ENCODE results near the gene TRIM10.

Gene TRIM10

GRCh38 chr6:30111266-30111856 is 49.6 kb downstream of the TRIM10 start (continued):
- no peak for TF ChIP-seq ZNF280C (tag by site-specific recombination; IDR thresholded peaks at IDR 0.05)
- no peak for TF ChIP-seq KLF16 (tag by site-specific recombination; IDR thresholded peaks at IDR 0.05)

- ChIA-PET CTCF (interaction anchor here (0.6 to 5.7 kb wide), 22 partner anchors 10 to 349 kb away, joined by 3 to 200 read pairs (median 5); partner anchors contain the start of genes POLR1H, TRIM31 and TRIM40), POLR2A (interaction anchor here (0.6 to 2.7 kb wide), 3 partner anchors 26 to 1723 kb away, joined by 3 to 20 read pairs (median 4); partner anchors contain the start of genes HSPA1B and TRIM39)
- peak; percentile 22; the same call in 1 of the 2 replicates for TF ChIP-seq ZNF341 (tag by site-specific recombination; IDR thresholded peaks at IDR 0.05; ENCODE audit: low read depth)
- TF ChIP-seq ZBTB8A (tag by site-specific recombination; IDR thresholded peaks at IDR 0.05) = no peak
- no peak for TF ChIP-seq ZNF555 (tag by site-specific recombination; conservative IDR thresholded peaks at IDR 0.05)
These were observed 56.4 kb downstream of the TRIM10 start for GRCh38 chr6:30104661-30105060.

GRCh38 chr6:30103872-30104179 is 57.2 kb downstream of the TRIM10 start:
- no peak overlapping the region for H3K27ac ChIP-seq (ENCODE audit: extremely low read depth, low read depth, low read length)
- POLR2A ChIA-PET = interaction anchor here (0.7 to 2.7 kb wide), 6 partner anchors 20 to 110 kb away, joined by 3 to 20 read pairs (median 6); partner anchors contain the start of genes POLR1H, PPP1R11 and TRIM26
- H3K36me3 ChIP-seq (ENCODE audit: control insufficient read depth in 2 of 2, insufficient read depth in 1 of 2, low read length in 2 of 2) = no peaks in the 10 kb centered on the region
- no peaks in the 10 kb centered on the region for H3K9me3 ChIP-seq (ENCODE audit: control insufficient read depth, insufficient read depth, low read depth, low read length)
- CTCF ChIA-PET = interaction anchor here (0.6 to 5.7 kb wide), 43 partner anchors 7 to 1967 kb away, joined by 3 to 200 read pairs (median 4); partner anchors contain the start of genes POLR1H, PPP1R11, TRIM31 and TRIM40
- peaks cover 7% of the 10 kb centered on the region; the same call in 1 of the 2 replicates for H3K4me1 ChIP-seq (ENCODE audit: control insufficient read depth, insufficient read depth, low read length)
- TF ChIP-seq ZNF140 (tag by site-specific recombination; IDR thresholded peaks at IDR 0.05) = no peak
- no peak for TF ChIP-seq ZNF423 (tag by site-specific recombination; IDR thresholded peaks at IDR 0.05)
- TF ChIP-seq ZNF248 (tag by site-specific recombination; IDR thresholded peaks at IDR 0.05) = no peak
- TF ChIP-seq ZNF169 (tag by site-specific recombination; IDR thresholded peaks at IDR 0.05) = no peak
- no peak overlapping the region for H3K4me3 ChIP-seq (ENCODE audit: low read depth, low read length)

More at GRCh38 chr6:30104661-30105060, 56.4 kb downstream of the TRIM10 start:
- H3K4me3 ChIP-seq (ENCODE audit: low read depth, low read length) = no peak overlapping the region
- H3K9me3 ChIP-seq (ENCODE audit: control insufficient read depth, insufficient read depth, low read depth, low read length) = no peaks in the 10 kb centered on the region
- peaks cover 7% of the 10 kb centered on the region; the same call in 1 of the 2 replicates for H3K4me1 ChIP-seq (ENCODE audit: control insufficient read depth, insufficient read depth, low read length)
- no peak overlapping the region for H3K27ac ChIP-seq (ENCODE audit: extremely low read depth, low read depth, low read length)
- H3K36me3 ChIP-seq (ENCODE audit: control insufficient read depth in 2 of 2, insufficient read depth in 1 of 2, low read length in 2 of 2) = no peaks in the 10 kb centered on the region

- Histone ChIP-seq H3K9me3 (ENCODE audit: control insufficient read depth, insufficient read depth, low read depth, low read length) (no peaks in the 10 kb centered on the region), H3K36me3 (ENCODE audit: control insufficient read depth in 2 of 2, insufficient read depth in 1 of 2, low read length in 2 of 2) (no peaks in the 10 kb centered on the region), H3K4me3 (ENCODE audit: low read depth, low read length) (peak overlapping the region; percentile 32), H3K27ac (ENCODE audit: extremely low read depth, low read depth, low read length) (no peak overlapping the region), H3K4me1 (ENCODE audit: control insufficient read depth, insufficient read depth, low read length) (peaks cover 12% of the 10 kb centered on the region)
- ChIA-PET CTCF (interaction anchor here (0.6 to 5.7 kb wide), 48 partner anchors 8 to 1966 kb away, joined by 3 to 200 read pairs (median 4); partner anchors contain the start of genes POLR1H, PPP1R11, TRIM31 and TRIM40), POLR2A (interaction anchor here (0.7 to 2.7 kb wide), 7 partner anchors 20 to 110 kb away, joined by 3 to 20 read pairs (median 4); partner anchors contain the start of genes POLR1H, PPP1R11 and TRIM26)
- TF ChIP-seq ZNF335 (tag by site-specific recombination; conservative IDR thresholded peaks at IDR 0.05) = peak; percentile 35
- peak; percentile 52 for TF ChIP-seq ZFHX2 (tag by site-specific recombination; conservative IDR thresholded peaks at IDR 0.05)
- no peak for TF ChIP-seq ZNF18 (tag by site-specific recombination; IDR thresholded peaks at IDR 0.05)
- TF ChIP-seq HIC1 (tag by site-specific recombination; IDR thresholded peaks at IDR 0.05) = no peak
- no peak for TF ChIP-seq ZNF24 (tag by site-specific recombination; IDR thresholded peaks at IDR 0.05)
- no peak for TF ChIP-seq ZBTB44 (tag by site-specific recombination; IDR thresholded peaks at IDR 0.05)
- TF ChIP-seq ZNF837 (tag by site-specific recombination; IDR thresholded peaks at IDR 0.05) = no peak
- TF ChIP-seq ZFP37 (tag by site-specific recombination; IDR thresholded peaks at IDR 0.05) = peak; percentile 65; the same call in 1 of the 2 replicates
- TF ChIP-seq ZNF138 (tag by site-specific recombination; IDR thresholded peaks at IDR 0.05; ENCODE audit: borderline replicate concordance) = no peak
These were observed 57.8 kb downstream of the TRIM10 start for GRCh38 chr6:30102970-30103871.
